Mesendoderm (in vitro differentiated cells): Measurements from ENCODE around the gene PTTG1IP2.

ENCODE experiments used
- DNase-seq: peaks from one replicate; pipeline ENCODE4 v3.0.0; 2013
- H2AK5ac ChIP-seq: 2 replicates; pipeline ENCODE4 v1.6.1; 2013; ENCODE audit warnings: low read length, inconsistent platforms
- H2BK120ac ChIP-seq: 2 replicates; pipeline ENCODE4 v1.6.1; 2013; ENCODE audit warnings: low read depth, mild to moderate bottlenecking, low read length, moderate library complexity, mixed read lengths
- H2BK15ac ChIP-seq: replicated peaks from 2 replicates; pipeline ENCODE4 v1.6.1; 2013; ENCODE audit warnings: low read depth, mild to moderate bottlenecking, moderate library complexity
- H2BK5ac ChIP-seq: 2 replicates; pipeline ENCODE4 v1.6.1; 2013; ENCODE audit warnings: low read length, inconsistent platforms
- H3K18ac ChIP-seq: 2 replicates; pipeline ENCODE4 v1.6.1; 2013; ENCODE audit warnings: mild to moderate bottlenecking, low read length, mixed read lengths
- H3K23ac ChIP-seq: one replicate; pipeline ENCODE4 v1.6.1; 2013; ENCODE audit warnings: low read length
- H3K27ac ChIP-seq: 2 replicates; pipeline ENCODE4 v1.5.1; 2013; ENCODE audit warnings: low read depth, mild to moderate bottlenecking, inconsistent platforms, low read length, moderate library complexity
- H3K27me3 ChIP-seq: 2 replicates; pipeline ENCODE4 v1.6.1; 2013; ENCODE audit warnings: low read length, control low read depth, mild to moderate bottlenecking, inconsistent platforms; ENCODE audit not compliant: insufficient read depth, poor library complexity
- H3K36me3 ChIP-seq: 2 replicates; pipeline ENCODE4 v1.6.1; 2013; ENCODE audit warnings: low read length, inconsistent platforms; ENCODE audit not compliant: control insufficient read depth, insufficient read depth
- H3K4ac ChIP-seq: one replicate; pipeline ENCODE4 v1.6.1; 2013; ENCODE audit warnings: low read depth, mild to moderate bottlenecking, low read length, moderate library complexity
- H3K4me1 ChIP-seq: 2 replicates; pipeline ENCODE4 v1.6.1; 2013; ENCODE audit warnings: low read depth, low read length, inconsistent platforms; ENCODE audit not compliant: control insufficient read depth
- H3K4me2 ChIP-seq: 2 replicates; pipeline ENCODE4 v1.6.1; 2013; ENCODE audit warnings: low read length
- H3K4me3 ChIP-seq: 2 replicates; pipeline ENCODE4 v1.5.1; 2013; ENCODE audit warnings: mild to moderate bottlenecking, low read length
- H3K56ac ChIP-seq: one replicate; pipeline ENCODE4 v1.6.1; 2013; ENCODE audit warnings: low read length
- H3K79me1 ChIP-seq: 2 replicates; pipeline ENCODE4 v1.6.1; 2013; ENCODE audit warnings: low read length, inconsistent platforms
- H3K79me2 ChIP-seq: 2 replicates; pipeline ENCODE4 v1.6.1; 2013; ENCODE audit warnings: mild to moderate bottlenecking, low read length; ENCODE audit not compliant: control insufficient read depth, insufficient read depth
- H3K9ac ChIP-seq: 2 replicates; pipeline ENCODE4 v1.6.1; 2013; ENCODE audit warnings: low read length, inconsistent platforms
- H4K5ac ChIP-seq: one replicate; pipeline ENCODE4 v1.6.1; 2013; ENCODE audit warnings: low read length
- H4K8ac ChIP-seq: one replicate; pipeline ENCODE4 v1.6.1; 2013; ENCODE audit warnings: low read depth, mild to moderate bottlenecking, control low read depth, low read length, moderate library complexity
- WGBS: extraction: QIAGEN DNeasy Blood & Tissue Kit; methylation state at CpG from one replicate; pipeline ENCODE4 v1.1.7; 2013; ENCODE audit warnings: low lambda C conversion rate, missing lambda C conversion rate; ENCODE audit not compliant: insufficient coverage; ENCODE audit errors: extremely low coverage; 5-methylcytosine and 5-hydroxymethylcytosine counted together

Gene PTTG1IP2

GRCh38 chr7:90485734-90486316 is 16.4 kb downstream of the PTTG1IP2 start:
- H2BK120ac ChIP-seq: no peak overlapping the region
- no peak overlapping the region for H3K9ac ChIP-seq
- no peak overlapping the region for H3K27ac ChIP-seq
- no peaks in the 10 kb centered on the region for H3K79me1 ChIP-seq
- no peak overlapping the region for H3K23ac ChIP-seq
- H2BK15ac ChIP-seq: no peak overlapping the region
- no peak overlapping the region for H3K18ac ChIP-seq
- H4K8ac ChIP-seq: no peak overlapping the region
- H4K5ac ChIP-seq: no peak overlapping the region
- H3K27me3 ChIP-seq: no peaks in the 10 kb centered on the region
- no CpG with 5 or more reads among the region's 6 CpGs for WGBS
- DNase-seq: no peak
- no peak overlapping the region for H3K56ac ChIP-seq
- H3K4me3 ChIP-seq: no peak overlapping the region
- no peak overlapping the region for H3K4me2 ChIP-seq
- H3K36me3 ChIP-seq: no peaks in the 10 kb centered on the region
- H2AK5ac ChIP-seq: no peak overlapping the region
- H3K4ac ChIP-seq: no peak overlapping the region
- no peaks in the 10 kb centered on the region for H3K79me2 ChIP-seq
- H3K4me1 ChIP-seq: no peaks in the 10 kb centered on the region
- no peak overlapping the region for H2BK5ac ChIP-seq

- Histone ChIP-seq H3K4me1 (no peaks in the 10 kb centered on the region), H3K9ac (no peak overlapping the region), H3K36me3 (no peaks in the 10 kb centered on the region), H3K27me3 (no peaks in the 10 kb centered on the region), H3K23ac (no peak overlapping the region), H4K8ac (no peak overlapping the region), H2AK5ac (no peak overlapping the region), H2BK120ac (no peak overlapping the region), H2BK5ac (no peak overlapping the region), H3K79me2 (no peaks in the 10 kb centered on the region), H2BK15ac (no peak overlapping the region), H3K27ac (no peak overlapping the region), H4K5ac (no peak overlapping the region), H3K18ac (no peak overlapping the region), H3K4me2 (no peak overlapping the region), H3K4me3 (no peak overlapping the region), H3K79me1 (no peaks in the 10 kb centered on the region), H3K56ac (no peak overlapping the region), H3K4ac (no peak overlapping the region)
- DNase-seq: no peak
- WGBS: no CpG with 5 or more reads among the region's 2 CpGs
These were observed 18.4 kb downstream of the PTTG1IP2 start for GRCh38 chr7:90487808-90488207.

GRCh38 chr7:90488220-90488619 is 18.8 kb downstream of the PTTG1IP2 start:
- Histone ChIP-seq H3K79me1 (no peaks in the 10 kb centered on the region), H3K56ac (no peak overlapping the region), H3K27me3 (no peaks in the 10 kb centered on the region), H3K9ac (no peak overlapping the region), H3K18ac (no peak overlapping the region), H3K4ac (no peak overlapping the region), H3K4me3 (no peak overlapping the region), H2BK15ac (no peak overlapping the region), H3K79me2 (no peaks in the 10 kb centered on the region), H2AK5ac (no peak overlapping the region), H2BK120ac (no peak overlapping the region), H4K8ac (no peak overlapping the region), H3K4me2 (no peak overlapping the region), H3K4me1 (no peaks in the 10 kb centered on the region), H2BK5ac (no peak overlapping the region), H3K27ac (no peak overlapping the region), H3K36me3 (no peaks in the 10 kb centered on the region), H4K5ac (no peak overlapping the region), H3K23ac (no peak overlapping the region)
- DNase-seq: no peak
- no CpG with 5 or more reads among the region's 1 CpG for WGBS

- no peak overlapping the region for H3K4me2 ChIP-seq
- no peak overlapping the region for H3K56ac ChIP-seq
- no peak overlapping the region for H2AK5ac ChIP-seq
- H4K8ac ChIP-seq: no peak overlapping the region
- no peaks in the 10 kb centered on the region for H3K4me1 ChIP-seq
- H3K36me3 ChIP-seq: no peaks in the 10 kb centered on the region
- no peak for DNase-seq
- H3K9ac ChIP-seq: no peak overlapping the region
- no peak overlapping the region for H2BK120ac ChIP-seq
- no peaks in the 10 kb centered on the region for H3K79me1 ChIP-seq
- H3K4ac ChIP-seq: no peak overlapping the region
- H3K4me3 ChIP-seq: no peak overlapping the region
- WGBS: no CpG with 5 or more reads among the region's 6 CpGs
- no peaks in the 10 kb centered on the region for H3K79me2 ChIP-seq
- H3K27me3 ChIP-seq: no peaks in the 10 kb centered on the region
- H2BK5ac ChIP-seq: no peak overlapping the region
- no peak overlapping the region for H3K18ac ChIP-seq
- H2BK15ac ChIP-seq: no peak overlapping the region
- no peak overlapping the region for H3K23ac ChIP-seq
- H3K27ac ChIP-seq: no peak overlapping the region
- no peak overlapping the region for H4K5ac ChIP-seq
These were observed 22.8 kb downstream of the PTTG1IP2 start for GRCh38 chr7:90492250-90492649.

DNA sequence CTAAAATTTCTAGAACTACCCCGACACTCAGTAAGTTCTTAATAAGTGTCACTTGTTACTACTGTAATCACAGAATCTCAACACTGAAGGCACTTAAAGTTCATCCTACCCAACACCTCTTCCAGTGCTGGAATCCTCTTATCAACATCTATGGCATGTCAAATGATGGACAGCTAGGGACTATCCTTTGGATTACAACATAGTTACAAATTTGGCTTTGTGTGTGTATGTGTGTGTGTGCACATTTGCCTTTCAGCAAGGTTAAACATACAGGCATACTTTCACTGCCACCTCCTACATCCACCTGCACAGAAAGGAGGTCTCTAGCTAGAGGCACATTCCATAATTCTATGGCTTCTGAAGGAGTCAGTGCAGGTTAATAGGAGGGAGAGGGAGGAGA is 25.8 kb downstream of the PTTG1IP2 start:
- DNase-seq: no peak
- Histone ChIP-seq H3K9ac (no peak overlapping the region), H4K5ac (no peak overlapping the region), H3K56ac (no peak overlapping the region), H3K4ac (no peak overlapping the region), H2AK5ac (no peak overlapping the region), H4K8ac (no peak overlapping the region), H3K23ac (no peak overlapping the region), H3K79me1 (no peaks in the 10 kb centered on the region), H2BK15ac (no peak overlapping the region), H3K27ac (no peak overlapping the region), H3K79me2 (no peaks in the 10 kb centered on the region), H3K18ac (no peak overlapping the region), H3K4me1 (no peaks in the 10 kb centered on the region), H3K4me3 (no peak overlapping the region), H3K4me2 (no peak overlapping the region), H2BK120ac (no peak overlapping the region), H2BK5ac (no peak overlapping the region), H3K36me3 (no peaks in the 10 kb centered on the region), H3K27me3 (no peaks in the 10 kb centered on the region)
- WGBS: no CpG with 5 or more reads among the region's 1 CpG

DNA sequence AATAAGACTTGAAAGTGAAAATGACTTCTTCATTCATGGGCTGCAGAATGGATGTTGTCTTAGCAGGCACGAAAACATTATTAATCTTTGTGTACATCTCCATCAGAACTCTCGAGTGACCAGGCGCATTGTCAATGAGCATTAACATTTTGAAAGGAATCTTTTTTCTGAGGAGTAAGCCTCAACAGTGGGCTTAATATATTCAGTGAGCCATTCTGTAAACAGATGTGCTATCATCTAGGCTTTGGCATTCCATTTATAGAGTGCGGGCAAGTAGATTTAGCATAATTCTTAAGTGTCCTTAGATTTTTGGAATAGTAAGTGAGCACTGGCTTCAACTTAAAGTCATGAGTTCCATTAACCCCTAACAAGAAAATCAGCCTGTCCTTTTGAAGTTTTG is 33.1 kb downstream of the PTTG1IP2 start:
- H4K5ac ChIP-seq: no peak overlapping the region
- no peak overlapping the region for H3K18ac ChIP-seq
- no peak overlapping the region for H3K4me2 ChIP-seq
- no peak for DNase-seq
- H4K8ac ChIP-seq: no peak overlapping the region
- no peak overlapping the region for H2BK120ac ChIP-seq
- no peak overlapping the region for H2AK5ac ChIP-seq
- no peak overlapping the region for H3K23ac ChIP-seq
- H3K27me3 ChIP-seq: no peaks in the 10 kb centered on the region
- H2BK5ac ChIP-seq: no peak overlapping the region
- no peak overlapping the region for H2BK15ac ChIP-seq
- H3K79me2 ChIP-seq: no peaks in the 10 kb centered on the region
- H3K4ac ChIP-seq: no peak overlapping the region
- H3K79me1 ChIP-seq: no peaks in the 10 kb centered on the region
- H3K4me1 ChIP-seq: no peaks in the 10 kb centered on the region
- H3K27ac ChIP-seq: no peak overlapping the region
- H3K56ac ChIP-seq: no peak overlapping the region
- H3K36me3 ChIP-seq: no peaks in the 10 kb centered on the region
- no peak overlapping the region for H3K9ac ChIP-seq
- WGBS: no CpG with 5 or more reads among the region's 4 CpGs
- no peak overlapping the region for H3K4me3 ChIP-seq
